Chondrocyte (in vitro differentiated cells): ENCODE measurements around the gene DAPK1. TPM values are rescaled to one million over a fixed set of nuclear protein-coding genes. Genes with fewer than 3 reads are reported as not detected.

ENCODE experiments used
- DNase-seq: peaks from one replicate; pipeline ENCODE4 v3.0.0; 2021; ENCODE audit warnings: mixed read lengths, low spot score
- H3K27ac Mint-ChIP-seq: one replicate; pipeline ENCODE4 v1.8.0; 2021; ENCODE audit warnings: mild to moderate bottlenecking, moderate library complexity, mixed read lengths; ENCODE audit not compliant: unreplicated experiment
- H3K27me3 Mint-ChIP-seq: 2 replicates; pipeline ENCODE4 v1.8.0; 2021; ENCODE audit warnings: low read depth, mixed read lengths
- H3K36me3 Mint-ChIP-seq: 2 replicates; pipeline ENCODE4 v1.8.0; 2021; ENCODE audit warnings: low read depth, mixed read lengths
- H3K4me1 Mint-ChIP-seq: 2 replicates; pipeline ENCODE4 v1.8.0; 2021; ENCODE audit warnings: low read depth, mild to moderate bottlenecking, mixed read lengths
- H3K4me3 Mint-ChIP-seq: one replicate; pipeline ENCODE4 v1.8.0; 2021; ENCODE audit warnings: mild to moderate bottlenecking, moderate library complexity, mixed read lengths; ENCODE audit not compliant: unreplicated experiment
- H3K9me3 Mint-ChIP-seq: 2 replicates; pipeline ENCODE4 v1.8.0; 2021; ENCODE audit warnings: low read depth, mixed read lengths
- CTCF ChIP-seq: fragments of 200-600 bp; sonication (generic); IDR thresholded peaks from 2 replicates; pipeline ENCODE4 v1.5.0; 2021; ENCODE audit warnings: antibody characterized with exemption, mild to moderate bottlenecking, moderate library complexity
- total RNA-seq: library from RNA; stranded (reverse); gene quantifications from 3 replicates; pipeline ENCODE4 v1.2.1, GENCODE V29; 2021

DAPK1 gene
- total RNA-seq, 1 donor from 2014 or later: 87.9 TPM

GRCh38 chr9:87596862-87597261 is 99.2 kb downstream of the DAPK1 start:
- H3K4me3 Mint-ChIP-seq: no peak overlapping the region
- H3K27ac Mint-ChIP-seq: no peak overlapping the region
- no peaks in the 10 kb centered on the region for H3K27me3 Mint-ChIP-seq
- peaks cover 3% of the 10 kb centered on the region for H3K36me3 Mint-ChIP-seq
- DNase-seq: no peak
- H3K4me1 Mint-ChIP-seq: peaks cover 79% of the 10 kb centered on the region
- no peaks in the 10 kb centered on the region for H3K9me3 Mint-ChIP-seq
- TF ChIP-seq CTCF: no peak

- H3K4me3 Mint-ChIP-seq: no peak overlapping the region
- peaks cover 3% of the 10 kb centered on the region for H3K36me3 Mint-ChIP-seq
- DNase-seq: no peak
- no peak for TF ChIP-seq CTCF
- no peaks in the 10 kb centered on the region for H3K27me3 Mint-ChIP-seq
- H3K27ac Mint-ChIP-seq: no peak overlapping the region
- no peaks in the 10 kb centered on the region for H3K9me3 Mint-ChIP-seq
- peaks cover 80% of the 10 kb centered on the region for H3K4me1 Mint-ChIP-seq
Observed at GRCh38 chr9:87597710-87598443, 100.2 kb downstream of the DAPK1 start.

- Mint-ChIP-seq H3K27me3 (no peaks in the 10 kb centered on the region), H3K4me3 (peak overlapping the region; percentile 41), H3K36me3 (peaks cover 7% of the 10 kb centered on the region), H3K9me3 (no peaks in the 10 kb centered on the region), H3K4me1 (peaks cover 81% of the 10 kb centered on the region), H3K27ac (peak overlapping the region; percentile 71)
- TF ChIP-seq CTCF: no peak
- no peak for DNase-seq
Observed at GRCh38 chr9:87599901-87600610, 102.4 kb downstream of the DAPK1 start.

GRCh38 chr9:87601176-87601575 is 103.5 kb downstream of the DAPK1 start:
- TF ChIP-seq CTCF: no peak
- Mint-ChIP-seq H3K27ac (no peak overlapping the region), H3K4me3 (no peak overlapping the region), H3K36me3 (peaks cover 5% of the 10 kb centered on the region), H3K4me1 (peaks cover 84% of the 10 kb centered on the region), H3K27me3 (no peaks in the 10 kb centered on the region), H3K9me3 (no peaks in the 10 kb centered on the region)
- no peak for DNase-seq

GRCh38 chr9:87601595-87601994 is 103.9 kb downstream of the DAPK1 start:
- no peak for TF ChIP-seq CTCF
- Mint-ChIP-seq H3K4me3 (no peak overlapping the region), H3K9me3 (no peaks in the 10 kb centered on the region), H3K36me3 (peaks cover 5% of the 10 kb centered on the region), H3K4me1 (peaks cover 85% of the 10 kb centered on the region), H3K27ac (no peak overlapping the region), H3K27me3 (no peaks in the 10 kb centered on the region)
- no peak for DNase-seq
